ENCODE data around the gene LAMA2.

The LAMA2 gene

DNA sequence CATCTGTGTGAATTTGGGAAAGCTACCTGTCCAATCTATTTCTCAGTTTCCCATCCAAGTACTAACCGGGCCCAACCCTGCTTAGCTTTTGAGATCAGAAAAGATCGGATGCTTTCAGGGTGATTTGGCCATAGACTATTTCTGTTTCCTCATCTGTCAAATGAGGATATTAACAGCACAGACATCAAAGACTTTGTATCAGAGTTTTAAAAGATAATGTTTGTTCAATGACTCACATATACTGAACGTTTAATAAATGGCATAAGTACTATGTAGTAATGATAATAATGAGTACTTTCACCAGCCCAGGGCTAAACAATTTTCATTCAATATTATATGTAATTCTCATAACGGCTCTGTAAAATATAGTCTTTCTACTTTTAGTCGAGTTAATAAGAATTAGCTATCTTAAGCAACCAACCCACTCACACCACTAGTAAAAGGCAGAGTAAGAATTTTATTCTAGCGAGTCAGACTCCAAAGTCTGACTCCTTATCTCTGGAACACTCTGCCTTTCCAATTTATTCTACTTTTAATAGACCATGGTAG lies 610.5 kb downstream of the LAMA2 start:
- Histone ChIP-seq H3K27me3 (ENCODE audit: control insufficient read depth, insufficient read depth, low read length) (no peaks in the 10 kb centered on the region), H3K4me3 (ENCODE audit: low read length) (no peak overlapping the region), H3K9me3 (ENCODE audit: control insufficient read depth, low read length) (no peaks in the 10 kb centered on the region), H3K9ac (ENCODE audit: low read length) (no peak overlapping the region), H3K4me1 (ENCODE audit: control insufficient read depth, insufficient read depth, low read length) (peaks cover 23% of the 10 kb centered on the region), H3K36me3 (ENCODE audit: control insufficient read depth, insufficient read depth, low read length) (no peaks in the 10 kb centered on the region)

- Histone ChIP-seq H3K4me3 (ENCODE audit: low read length) (no peak overlapping the region), H3K36me3 (ENCODE audit: control insufficient read depth, insufficient read depth, low read length) (no peaks in the 10 kb centered on the region), H3K9ac (ENCODE audit: low read length) (no peak overlapping the region), H3K9me3 (ENCODE audit: control insufficient read depth, low read length) (no peaks in the 10 kb centered on the region), H3K4me1 (ENCODE audit: control insufficient read depth, insufficient read depth, low read length) (peaks cover 25% of the 10 kb centered on the region), H3K27me3 (ENCODE audit: control insufficient read depth, insufficient read depth, low read length) (no peaks in the 10 kb centered on the region)
Observed at GRCh38 chr6:129494099-129494498, 611.2 kb downstream of the LAMA2 start.

DNA sequence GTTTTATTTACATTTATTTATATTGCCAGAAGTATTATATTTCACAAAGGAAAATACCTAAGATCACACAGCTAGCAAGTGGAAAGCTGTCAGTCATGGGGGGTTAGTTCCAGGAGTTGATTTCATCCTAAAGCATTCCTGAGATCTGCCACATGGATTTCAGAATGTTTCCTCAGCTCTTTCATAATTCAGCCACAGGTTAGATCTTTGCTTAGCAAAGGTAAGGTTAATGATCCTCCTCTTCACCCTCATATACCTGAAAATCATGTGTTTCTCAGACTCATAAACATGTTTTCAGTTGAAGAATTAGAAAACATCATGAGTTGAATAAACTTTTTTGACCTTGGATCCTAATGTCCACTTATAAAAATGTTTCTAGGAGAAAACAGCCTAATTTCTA lies 611.6 kb downstream of the LAMA2 start:
- Histone ChIP-seq H3K4me1 (ENCODE audit: control insufficient read depth, insufficient read depth, low read length) (peaks cover 20% of the 10 kb centered on the region), H3K9me3 (ENCODE audit: control insufficient read depth, low read length) (no peaks in the 10 kb centered on the region), H3K9ac (ENCODE audit: low read length) (no peak overlapping the region), H3K27me3 (ENCODE audit: control insufficient read depth, insufficient read depth, low read length) (no peaks in the 10 kb centered on the region), H3K4me3 (ENCODE audit: low read length) (no peak overlapping the region), H3K36me3 (ENCODE audit: control insufficient read depth, insufficient read depth, low read length) (no peaks in the 10 kb centered on the region)

GRCh38 chr6:129495652-129496051 lies 612.7 kb downstream of the LAMA2 start:
- Histone ChIP-seq H3K36me3 (ENCODE audit: control insufficient read depth, insufficient read depth, low read length) (no peaks in the 10 kb centered on the region), H3K27me3 (ENCODE audit: control insufficient read depth, insufficient read depth, low read length) (no peaks in the 10 kb centered on the region), H3K9me3 (ENCODE audit: control insufficient read depth, low read length) (no peaks in the 10 kb centered on the region), H3K9ac (ENCODE audit: low read length) (no peak overlapping the region), H3K4me3 (ENCODE audit: low read length) (no peak overlapping the region), H3K4me1 (ENCODE audit: control insufficient read depth, insufficient read depth, low read length) (peaks cover 12% of the 10 kb centered on the region)

DNA sequence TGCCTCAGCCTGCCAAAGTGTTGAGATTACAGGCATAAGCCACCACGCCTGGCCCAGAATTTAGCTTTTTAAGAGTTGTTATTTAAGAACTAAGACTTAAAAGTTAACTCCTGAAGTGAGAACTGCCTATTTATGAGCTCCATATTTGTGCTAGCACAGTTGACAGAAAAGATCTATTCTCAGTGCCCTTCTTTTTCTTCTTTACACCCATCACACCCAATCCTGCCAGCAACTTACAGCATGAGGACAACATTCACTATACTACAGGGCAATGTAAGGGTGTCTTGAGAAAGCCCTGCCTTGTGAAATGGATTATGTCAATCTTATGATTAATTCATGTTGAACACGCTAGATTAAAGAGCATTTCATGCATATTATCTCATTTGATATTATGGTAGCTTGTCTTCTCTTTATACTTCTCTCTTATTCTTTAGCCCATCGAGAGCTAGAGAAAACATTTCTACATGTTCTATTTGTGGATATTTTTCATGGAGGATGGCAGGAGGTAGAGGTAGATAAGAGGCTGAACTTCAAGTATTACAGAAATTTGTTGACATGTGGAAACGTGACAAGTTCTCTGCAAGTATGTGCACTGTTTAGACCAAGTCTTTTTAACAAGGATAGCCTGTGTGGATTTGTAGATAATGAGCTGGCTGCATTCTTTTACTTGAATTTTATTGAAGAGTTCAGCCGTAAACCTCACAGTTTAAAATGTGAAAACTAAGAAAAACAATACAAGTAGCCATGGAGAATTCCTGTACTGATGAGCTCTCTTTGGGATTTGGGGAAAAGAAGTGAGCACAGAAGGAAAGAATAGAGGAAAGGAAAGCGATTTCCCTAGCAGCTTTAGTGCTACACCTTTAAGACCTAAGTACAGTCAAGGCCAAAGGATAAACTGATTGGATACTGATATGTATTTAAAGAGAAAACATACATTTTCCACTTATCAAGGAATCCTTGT lies 614.8 kb downstream of the LAMA2 start:
- Histone ChIP-seq H3K27me3 (ENCODE audit: control insufficient read depth, insufficient read depth, low read length) (no peaks in the 10 kb centered on the region), H3K9me3 (ENCODE audit: control insufficient read depth, low read length) (no peaks in the 10 kb centered on the region), H3K4me1 (ENCODE audit: control insufficient read depth, insufficient read depth, low read length) (peaks cover 3% of the 10 kb centered on the region)

GRCh38 chr6:129498541-129498940 lies 615.6 kb downstream of the LAMA2 start:
- Histone ChIP-seq H3K9ac (ENCODE audit: low read length) (no peak overlapping the region), H3K4me1 (ENCODE audit: control insufficient read depth, insufficient read depth, low read length) (peaks cover 3% of the 10 kb centered on the region), H3K27me3 (ENCODE audit: control insufficient read depth, insufficient read depth, low read length) (no peaks in the 10 kb centered on the region), H3K36me3 (ENCODE audit: control insufficient read depth, insufficient read depth, low read length) (no peaks in the 10 kb centered on the region), H3K9me3 (ENCODE audit: control insufficient read depth, low read length) (no peaks in the 10 kb centered on the region), H3K4me3 (ENCODE audit: low read length) (no peak overlapping the region)

More for the DNA sequence above, 614.8 kb downstream of the LAMA2 start:
- no peak overlapping the region for H3K4me3 ChIP-seq (ENCODE audit: low read length)
- no peak overlapping the region for H3K9ac ChIP-seq (ENCODE audit: low read length)
- no peaks in the 10 kb centered on the region for H3K36me3 ChIP-seq (ENCODE audit: control insufficient read depth, insufficient read depth, low read length)

DNA sequence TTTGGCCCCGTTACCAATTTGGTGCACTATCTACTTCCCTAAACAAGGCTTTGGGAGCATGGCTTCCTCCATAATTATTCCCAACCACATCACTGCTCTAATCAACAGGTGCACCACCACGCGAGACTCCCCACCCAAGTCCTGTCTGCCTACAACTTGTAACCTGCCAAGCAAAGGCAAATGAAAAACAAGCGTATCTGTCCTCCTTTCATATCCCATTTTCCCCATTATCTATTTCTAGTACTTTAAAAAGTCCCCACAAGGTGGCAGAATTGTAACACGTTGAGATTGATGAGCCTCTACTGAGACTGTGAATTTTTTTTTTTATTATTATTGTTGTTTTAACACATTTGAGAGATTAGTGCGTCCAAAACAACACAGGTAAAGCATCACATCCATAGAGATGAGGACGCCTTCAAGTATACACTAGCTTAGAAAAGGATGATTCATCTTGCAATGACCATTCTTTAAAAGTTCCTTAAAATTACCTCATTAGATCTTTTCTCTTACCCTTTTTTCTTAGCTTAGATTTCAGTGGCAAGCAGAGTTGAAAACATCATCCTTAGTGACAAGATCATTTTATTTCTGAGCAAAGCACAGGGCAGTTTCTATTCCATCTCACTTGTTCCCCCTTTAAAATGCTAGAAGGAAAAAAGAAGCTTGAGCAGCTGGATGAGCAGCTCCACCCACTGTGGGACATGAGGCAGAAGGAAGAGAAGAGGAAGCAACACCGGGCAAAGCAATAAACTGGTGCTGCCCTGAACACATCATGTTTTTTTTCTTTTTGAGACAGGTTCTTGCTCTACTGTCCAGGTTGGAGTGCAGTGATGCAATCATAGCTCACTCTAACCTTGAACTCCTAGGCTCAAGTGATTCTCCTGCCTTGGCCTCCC lies 616.3 kb downstream of the LAMA2 start:
- peaks cover 3% of the 10 kb centered on the region for H3K4me1 ChIP-seq (ENCODE audit: control insufficient read depth, insufficient read depth, low read length)
- H3K36me3 ChIP-seq (ENCODE audit: control insufficient read depth, insufficient read depth, low read length): no peaks in the 10 kb centered on the region
- H3K9me3 ChIP-seq (ENCODE audit: control insufficient read depth, low read length): no peaks in the 10 kb centered on the region
- H3K4me3 ChIP-seq (ENCODE audit: low read length): no peak overlapping the region
- H3K27me3 ChIP-seq (ENCODE audit: control insufficient read depth, insufficient read depth, low read length): no peaks in the 10 kb centered on the region
- no peak overlapping the region for H3K9ac ChIP-seq (ENCODE audit: low read length)

GRCh38 chr6:129499843-129500219 lies 616.9 kb downstream of the LAMA2 start:
- Histone ChIP-seq H3K9ac (ENCODE audit: low read length) (no peak overlapping the region), H3K4me3 (ENCODE audit: low read length) (no peak overlapping the region), H3K9me3 (ENCODE audit: control insufficient read depth, low read length) (no peaks in the 10 kb centered on the region), H3K36me3 (ENCODE audit: control insufficient read depth, insufficient read depth, low read length) (no peaks in the 10 kb centered on the region), H3K4me1 (ENCODE audit: control insufficient read depth, insufficient read depth, low read length) (peaks cover 3% of the 10 kb centered on the region), H3K27me3 (ENCODE audit: control insufficient read depth, insufficient read depth, low read length) (no peaks in the 10 kb centered on the region)

- no peak overlapping the region for H3K4me3 ChIP-seq (ENCODE audit: low read length)
- H3K9ac ChIP-seq (ENCODE audit: low read length): no peak overlapping the region
- H3K9me3 ChIP-seq (ENCODE audit: control insufficient read depth, low read length): no peaks in the 10 kb centered on the region
- H3K36me3 ChIP-seq (ENCODE audit: control insufficient read depth, insufficient read depth, low read length): no peaks in the 10 kb centered on the region
- no peaks in the 10 kb centered on the region for H3K27me3 ChIP-seq (ENCODE audit: control insufficient read depth, insufficient read depth, low read length)
- H3K4me1 ChIP-seq (ENCODE audit: control insufficient read depth, insufficient read depth, low read length): peaks cover 3% of the 10 kb centered on the region
Observed at GRCh38 chr6:129500958-129501739, 618.2 kb downstream of the LAMA2 start.

DNA sequence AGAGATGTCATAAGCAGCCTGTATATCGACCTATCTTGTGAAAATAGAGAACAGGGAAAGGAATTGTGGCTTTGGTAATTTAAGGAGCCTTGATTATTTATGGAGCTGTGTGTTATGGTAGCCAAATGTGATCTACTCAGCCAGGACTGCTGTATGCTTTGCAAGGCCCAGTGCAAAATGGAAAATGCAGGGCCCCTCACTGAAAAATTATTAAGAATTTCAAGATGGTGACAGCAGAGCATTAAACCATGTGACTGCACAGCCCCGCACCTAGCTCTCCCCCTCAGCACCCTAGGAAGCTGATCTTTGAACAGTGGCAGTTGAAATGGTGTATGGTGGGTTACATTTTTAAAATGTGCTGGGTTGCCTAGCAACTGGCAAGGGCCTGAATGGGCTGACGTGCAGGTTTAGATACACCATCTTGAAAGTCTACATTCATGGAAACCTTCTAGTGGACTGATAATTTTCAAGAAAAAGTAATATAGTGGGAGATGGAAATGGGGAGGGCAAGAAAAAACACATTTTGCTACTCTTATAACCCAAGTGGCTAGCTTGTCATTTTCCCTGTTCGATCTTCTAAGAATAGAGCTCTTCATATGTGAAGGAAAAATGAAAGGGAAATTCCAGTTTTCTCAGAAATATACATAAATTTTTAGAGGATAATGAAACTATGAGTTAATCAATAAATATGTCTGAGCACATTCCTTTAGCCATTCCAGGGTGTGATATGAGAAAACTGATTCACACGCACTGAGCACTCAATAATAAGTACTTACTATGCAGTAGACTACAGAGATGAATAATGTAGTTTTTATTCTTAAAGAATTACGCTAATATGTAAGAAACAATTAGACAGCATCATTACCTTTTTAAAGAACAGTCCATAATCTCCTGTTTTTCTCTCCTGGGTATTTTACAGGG lies 619.1 kb downstream of the LAMA2 start:
- no peaks in the 10 kb centered on the region for H3K36me3 ChIP-seq (ENCODE audit: control insufficient read depth, insufficient read depth, low read length)
- H3K27me3 ChIP-seq (ENCODE audit: control insufficient read depth, insufficient read depth, low read length): no peaks in the 10 kb centered on the region
- H3K4me1 ChIP-seq (ENCODE audit: control insufficient read depth, insufficient read depth, low read length): peaks cover 3% of the 10 kb centered on the region
- no peaks in the 10 kb centered on the region for H3K9me3 ChIP-seq (ENCODE audit: control insufficient read depth, low read length)
- no peak overlapping the region for H3K9ac ChIP-seq (ENCODE audit: low read length)
- no peak overlapping the region for H3K4me3 ChIP-seq (ENCODE audit: low read length)

- H3K4me1 ChIP-seq (ENCODE audit: control insufficient read depth, insufficient read depth, low read length): no peaks in the 10 kb centered on the region
- H3K9ac ChIP-seq (ENCODE audit: low read length): no peak overlapping the region
- no peaks in the 10 kb centered on the region for H3K9me3 ChIP-seq (ENCODE audit: control insufficient read depth, low read length)
- no peaks in the 10 kb centered on the region for H3K27me3 ChIP-seq (ENCODE audit: control insufficient read depth, insufficient read depth, low read length)
- no peak overlapping the region for H3K4me3 ChIP-seq (ENCODE audit: low read length)
- H3K36me3 ChIP-seq (ENCODE audit: control insufficient read depth, insufficient read depth, low read length): no peaks in the 10 kb centered on the region
Observed at GRCh38 chr6:129504456-129504855, 621.5 kb downstream of the LAMA2 start.
